UCSD-AML1 (cell line): ENCODE measurements around the gene TLR9.
A peak's percentile ranks its signal among the peaks of the same experiment; 100 is the strongest.

ENCODE experiments used
- DNase-seq: peaks from one replicate; lab custom pipeline; 2025; ENCODE audit not compliant: unreplicated experiment; lab: John Stamatoyannopoulos, UW

The TLR9 gene

DNA sequence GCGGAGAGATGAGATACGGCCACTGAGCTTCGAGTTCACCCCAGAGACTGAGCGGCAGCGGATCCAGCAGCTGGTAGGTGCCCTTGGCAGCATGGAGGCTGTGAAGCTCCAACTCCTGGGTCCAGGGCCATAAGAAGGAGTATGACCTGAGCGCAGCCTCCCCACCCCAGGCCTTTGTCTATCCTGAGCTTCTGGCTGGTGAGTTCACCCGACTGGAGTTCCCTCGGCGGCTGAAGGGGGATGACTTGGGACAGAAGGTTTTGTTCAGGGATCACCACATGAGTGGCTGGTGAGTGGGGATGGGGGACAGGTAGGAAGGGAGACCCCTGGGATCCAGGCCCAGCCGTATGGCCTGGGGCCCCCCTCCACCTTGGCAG is 22.7 kb upstream of the TLR9 start:
- no peak for DNase-seq

- no peak for DNase-seq
Observed at GRCh38 chr3:52247409-52248164, 22.1 kb upstream of the TLR9 start.

DNA sequence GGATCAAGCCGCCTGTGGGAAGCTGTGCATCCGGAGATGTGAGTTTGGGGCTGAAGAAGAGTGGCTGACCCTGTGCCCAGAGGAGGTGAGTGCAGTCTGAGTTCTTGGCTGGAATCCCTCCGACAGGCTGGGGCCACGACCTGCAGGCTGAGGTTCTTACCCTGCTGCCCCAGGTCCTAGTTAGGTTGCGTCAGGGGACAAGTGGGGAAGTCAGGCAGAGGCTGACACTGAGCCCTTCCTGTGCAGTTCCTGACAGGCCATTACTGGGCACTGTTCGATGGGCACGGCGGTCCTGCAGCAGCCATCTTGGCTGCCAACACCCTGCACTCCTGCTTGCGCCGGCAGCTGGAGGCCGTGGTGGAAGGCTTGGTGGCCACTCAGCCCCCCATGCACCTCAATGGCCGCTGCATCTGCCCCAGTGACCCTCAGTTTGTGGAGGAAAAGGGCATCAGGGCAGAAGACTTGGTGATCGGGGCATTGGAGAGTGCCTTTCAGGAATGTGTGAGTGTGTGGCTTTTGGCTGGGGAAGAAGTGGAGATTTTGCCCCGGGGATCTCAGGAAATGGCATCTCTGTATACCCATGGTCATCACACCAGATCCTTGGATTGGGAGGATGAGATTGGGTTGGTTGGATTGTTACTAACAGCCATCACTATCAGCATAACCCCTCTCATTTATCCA is 21.4 kb upstream of the TLR9 start:
- DNase-seq, result no peak

DNA sequence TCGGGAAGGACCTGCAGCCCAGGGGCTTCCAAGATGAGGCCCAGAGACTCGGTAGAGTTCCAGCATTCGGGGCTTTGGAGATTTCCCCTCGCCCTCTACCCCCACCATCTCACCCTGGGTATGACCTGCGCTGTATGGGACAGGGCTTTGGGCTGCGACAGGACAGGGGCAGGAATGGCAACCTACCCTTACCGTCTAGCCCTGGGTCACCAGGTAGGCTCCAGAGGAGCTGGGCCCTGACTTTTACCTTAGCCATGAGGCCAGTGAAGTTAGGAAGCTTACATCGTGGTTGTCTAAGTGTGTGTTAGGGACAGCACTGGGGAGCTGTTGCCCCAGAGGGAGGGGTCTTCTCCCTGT is 20.8 kb upstream of the TLR9 start:
- DNase-seq, result no peak

- DNase-seq, result peak; percentile 74
Observed at GRCh38 chr3:52245322-52246263, 20.1 kb upstream of the TLR9 start, which contains the start of gene PPM1M. PPM1M (plus strand) TSS chr3:52245759; CDS start chr3:52245825, 66 bp downstream.

- DNase-seq, result peak; percentile 76
Observed at GRCh38 chr3:52243791-52244628, 18.6 kb upstream of the TLR9 start.

DNA sequence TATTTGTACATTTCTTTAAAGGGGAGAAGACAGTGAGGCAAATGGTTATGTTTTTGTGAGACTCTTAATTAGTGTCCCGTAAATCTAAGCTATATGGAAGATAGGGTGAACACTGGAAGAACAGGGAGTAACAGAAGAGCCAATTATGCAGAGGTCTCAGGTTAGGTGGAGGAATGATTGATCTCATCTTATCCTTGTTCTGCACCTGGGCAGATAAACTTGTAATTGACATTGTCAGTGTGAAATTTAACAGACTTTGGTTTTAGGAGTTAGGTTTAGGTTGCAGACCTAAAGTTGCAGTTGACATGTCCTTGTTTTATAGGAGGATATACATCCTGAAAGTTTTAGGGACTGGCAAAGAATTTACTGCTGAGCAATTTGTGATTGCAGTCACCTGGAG is 16.6 kb upstream of the TLR9 start:
- no peak for DNase-seq

DNA sequence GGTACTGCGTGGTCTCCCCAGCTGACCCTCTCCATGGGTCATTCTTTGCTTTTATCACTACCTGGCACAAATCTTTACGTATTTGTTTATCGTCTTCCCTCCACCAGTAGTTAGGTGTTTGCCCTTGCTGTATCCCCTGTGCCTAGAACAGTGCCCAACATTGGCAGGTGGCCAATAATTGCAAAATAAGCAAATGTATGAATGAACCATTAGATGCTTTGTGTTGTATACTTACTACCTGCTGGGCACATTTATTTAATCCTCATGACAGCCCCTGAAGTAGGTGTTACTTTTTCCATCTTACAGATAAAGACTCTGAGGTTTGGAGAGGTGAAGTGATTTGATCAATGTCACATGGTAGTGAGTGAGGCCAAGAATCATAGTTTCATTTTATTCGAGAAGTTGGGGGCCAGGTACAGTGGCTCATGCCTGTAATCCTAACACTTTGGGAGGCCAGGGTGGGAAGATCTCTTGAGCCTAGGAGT is 15.5 kb upstream of the TLR9 start:
- no peak for DNase-seq

DNA sequence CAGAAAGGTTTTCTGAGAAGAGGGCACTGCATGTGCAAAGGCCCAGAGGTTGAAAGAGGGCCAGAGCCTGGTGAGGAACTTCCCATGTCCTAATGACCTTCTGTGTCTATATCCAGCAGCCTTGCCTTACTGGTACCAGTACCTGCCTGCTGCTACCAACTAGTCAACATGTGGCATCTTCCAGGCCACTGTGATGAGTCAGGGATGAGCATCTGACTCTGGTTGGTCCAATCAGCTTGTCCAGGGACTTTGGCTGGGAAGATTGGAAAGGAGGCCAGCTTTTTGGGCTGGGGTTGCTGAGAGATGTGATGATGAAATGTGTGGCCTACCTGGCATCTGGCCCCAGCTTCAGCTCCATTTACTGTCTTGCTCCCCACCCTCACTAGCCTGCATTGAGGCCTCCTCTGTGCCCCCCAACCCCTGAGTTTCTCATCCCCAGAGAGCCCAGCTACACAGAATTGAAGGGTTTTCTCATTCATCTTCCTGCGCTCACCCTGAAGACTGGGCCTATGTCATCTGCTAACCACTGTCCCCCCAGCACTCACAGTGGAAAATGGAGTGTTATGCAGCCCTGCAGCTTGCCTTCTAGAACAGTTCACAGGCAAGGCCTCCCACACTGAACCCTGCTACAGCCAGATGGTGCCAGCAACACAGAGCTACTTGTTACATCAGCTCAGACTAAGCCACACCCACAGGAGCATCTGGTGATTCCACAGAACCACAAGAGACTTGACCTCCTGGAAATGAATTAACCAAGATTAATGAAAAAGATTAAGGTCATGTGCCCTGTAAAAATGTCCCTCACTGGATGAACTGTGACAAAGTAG is 14.8 kb upstream of the TLR9 start:
- DNase-seq, result peak; percentile 75

DNA sequence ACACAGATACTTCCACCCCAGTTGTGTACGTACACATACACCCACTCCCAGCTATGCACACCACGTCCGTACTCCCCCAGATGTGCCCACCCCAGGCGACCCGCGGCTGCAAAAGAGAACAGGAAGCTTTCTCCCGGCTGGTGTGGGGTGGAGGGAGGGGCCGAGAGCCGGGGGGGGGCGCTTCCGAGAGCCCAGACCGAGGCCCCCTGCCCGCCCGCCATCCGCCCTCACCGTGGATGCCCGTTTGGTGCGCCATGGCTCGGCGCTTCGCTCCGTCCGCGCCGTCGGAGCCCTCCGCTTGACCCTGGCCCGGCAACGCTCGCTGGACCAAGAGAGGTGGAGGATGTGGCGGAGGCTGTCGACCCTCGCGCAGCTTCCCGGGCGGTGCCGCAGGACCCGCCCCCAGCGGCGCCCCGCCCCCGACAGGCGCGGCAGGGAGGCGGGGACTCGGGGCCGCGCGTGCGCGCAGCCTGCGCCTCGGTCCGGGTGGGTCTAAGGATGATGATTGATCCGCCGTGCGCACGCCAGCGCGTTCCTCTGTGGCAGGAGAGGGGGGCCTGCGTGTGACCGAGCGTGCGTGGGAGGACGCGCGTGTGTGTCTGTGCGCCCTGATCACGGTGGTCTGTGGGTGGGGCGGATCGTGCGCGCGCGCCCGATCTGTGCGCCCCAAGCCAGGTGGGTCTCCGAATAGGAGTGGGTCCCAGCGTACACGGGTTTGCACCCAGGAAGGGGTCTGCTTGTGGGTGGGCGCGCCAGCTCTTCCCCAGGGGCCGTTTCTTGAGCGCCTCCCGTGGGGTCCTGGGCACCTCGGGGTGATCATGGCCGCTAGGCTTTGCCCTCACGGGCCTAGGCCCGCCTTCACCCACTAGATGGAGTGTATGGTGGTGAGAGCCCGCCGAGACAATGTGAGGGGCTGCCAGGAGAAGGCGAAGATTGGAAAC is 13.6 kb upstream of the TLR9 start, which contains the start of gene TWF2:
Gene TWF2 (minus strand): TSS at position 398 of the 941 bp plus-strand sequence. CDS start 142 bp downstream, at position 256.
- DNase-seq, result peak; percentile 90

- DNase-seq, result no peak
Observed at GRCh38 chr3:52238193-52238760, 12.8 kb upstream of the TLR9 start.

DNA sequence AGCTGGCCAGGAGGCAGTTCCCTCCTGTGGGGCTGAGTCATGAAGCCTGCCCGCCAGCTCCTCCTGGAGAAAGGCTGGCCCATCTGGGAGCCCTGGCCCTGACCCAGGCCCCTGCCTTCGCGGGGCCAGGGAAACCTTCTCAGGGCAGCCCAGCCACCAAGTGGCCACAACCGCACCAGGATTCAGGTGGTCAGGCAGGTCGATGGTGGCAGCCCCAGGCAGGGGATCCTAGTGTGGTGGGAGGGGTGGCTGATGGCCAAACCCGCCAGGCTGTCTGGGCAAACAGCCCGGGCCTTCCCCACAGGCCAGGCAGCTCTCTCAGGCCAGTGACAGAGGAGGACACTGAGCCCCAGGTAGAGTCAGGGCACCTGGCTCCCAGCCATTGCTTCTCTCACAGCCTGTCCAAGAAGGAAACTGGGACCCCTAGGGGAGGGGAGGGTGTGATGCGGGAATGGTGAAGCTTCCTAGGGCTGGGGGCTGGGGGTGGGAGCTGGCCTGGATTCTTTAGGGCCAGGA is 12.3 kb upstream of the TLR9 start:
- peak; percentile 49 for DNase-seq

- DNase-seq, result no peak
Observed at GRCh38 chr3:52237006-52237656, 11.7 kb upstream of the TLR9 start.

- DNase-seq, result no peak
Observed at GRCh38 chr3:52236424-52236886, 11.0 kb upstream of the TLR9 start.

GRCh38 chr3:52234516-52235447 is 9.3 kb upstream of the TLR9 start:
- DNase-seq, result no peak

DNA sequence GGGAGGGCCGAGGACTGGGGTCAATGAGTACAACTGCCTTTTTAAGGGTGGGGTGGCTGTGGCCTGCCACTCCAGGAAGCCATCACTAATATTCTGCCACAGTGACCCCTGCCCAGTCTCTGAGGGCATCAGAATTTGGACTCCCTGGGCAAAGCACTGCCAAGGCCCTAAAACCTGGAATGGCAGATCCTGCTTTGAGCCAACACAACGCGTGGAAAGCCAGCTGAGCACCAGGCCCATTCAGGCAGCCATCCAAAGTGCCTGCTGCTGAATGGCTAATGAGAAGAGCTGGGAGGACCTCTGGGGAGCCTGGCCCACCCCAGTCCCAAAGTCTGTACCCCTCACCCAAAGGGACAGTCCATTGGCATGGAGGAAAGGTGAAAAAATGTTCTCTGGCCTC is 8.5 kb upstream of the TLR9 start:
- DNase-seq, result no peak
